ENCODE measurements around the gene PDLIM1. TPM values are rescaled to one million over a fixed set of nuclear protein-coding genes. Genes with fewer than 3 reads are reported as not detected.

Gene PDLIM1
- total and polyA plus RNA-seq, 9 of the 15 experiments (the other 6 are each of a cell fraction or from before 2014, with no cell fraction given): 19.8 to 164 (median 39.1) TPM

DNA sequence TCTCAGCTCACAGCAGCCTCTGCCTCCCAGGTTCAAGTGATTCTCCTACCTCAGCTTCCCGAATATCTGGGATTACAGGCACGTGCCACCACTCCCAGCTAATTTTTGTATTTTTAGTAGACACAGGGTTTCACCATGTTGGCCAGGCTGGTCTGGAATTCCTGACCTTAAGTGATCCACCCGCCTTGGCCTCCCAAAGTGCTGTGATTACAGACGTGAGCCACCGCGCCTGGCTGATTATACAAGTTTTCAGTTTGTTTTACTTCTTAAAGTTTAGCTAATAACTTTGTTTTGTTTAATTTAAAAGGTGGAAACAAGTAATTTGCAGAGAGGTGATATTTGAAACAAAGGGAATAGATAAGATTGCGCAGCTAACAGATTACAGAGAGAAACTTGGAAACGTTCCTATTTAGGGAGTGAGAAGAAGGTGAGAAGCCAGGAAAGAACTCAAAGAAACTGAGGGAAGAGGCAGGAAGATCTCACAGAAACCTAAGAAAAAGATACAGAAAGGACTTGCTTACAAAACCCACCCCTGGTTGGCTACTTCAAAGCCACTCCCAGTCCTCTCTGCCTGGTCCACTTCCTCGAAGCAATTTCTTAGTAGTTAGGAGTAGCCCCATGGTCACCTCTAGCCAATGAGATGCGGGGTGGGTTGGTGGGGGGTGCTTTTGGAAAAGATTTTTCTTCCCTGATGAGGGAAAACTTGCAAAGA lies 15.0 kb upstream of the PDLIM1 start:
- H3K4me2 ChIP-seq (ENCODE audit: insufficient read depth, low read length): no peak overlapping the region
- POLR2A ChIA-PET: no interaction called here

More for the DNA sequence above, 15.0 kb upstream of the PDLIM1 start:
- intact Hi-C loops (cut with micrococcal nuclease): no loop called here
- no peak for FAIRE-seq
- WGBS (ENCODE audit: insufficient coverage, low coverage, missing lambda C conversion rate): 43% methylated on average over 10 of the region's 10 CpGs
- no peaks in the 10 kb centered on the region for H3K79me2 ChIP-seq (ENCODE audit: control insufficient read depth, insufficient read depth, low read length)
- H3K4me3 ChIP-seq: no peak overlapping the region
- peak in 1 of 4 experiments; percentile 14 for DNase-seq (ENCODE audit: extremely low read depth in 1 of 4, low spot score in 3 of 4)
- no peaks in the 10 kb centered on the region for H3K9me1 ChIP-seq (ENCODE audit: control insufficient read depth, insufficient read depth, low read length)
- no peak overlapping the region; the same call in 2 of the 3 replicates for H3K27ac ChIP-seq (ENCODE audit: extremely low read depth, low read depth, low read length)
- no peaks in the 10 kb centered on the region for H4K20me1 ChIP-seq (replicated peaks; ENCODE audit: control insufficient read depth, insufficient read depth, low read length)
- H3K36me3 ChIP-seq (ENCODE audit: control insufficient read depth, insufficient read depth, low read length): no peaks in the 10 kb centered on the region
- no peaks in the 10 kb centered on the region for H3K9me3 ChIP-seq (replicated peaks; ENCODE audit: control insufficient read depth, insufficient read depth, low read depth, low read length)
- peaks cover 22 to 54% of the 10 kb centered on the region in 2 experiments for H3K4me1 ChIP-seq (replicated peaks in 1 of 2; ENCODE audit: control insufficient read depth in 2 of 2, insufficient read depth in 2 of 2, low read length in 2 of 2)
- TF ChIP-seq CHD1 (IDR thresholded peaks at IDR 0.05; ENCODE audit: low read length): no peak
- TF ChIP-seq WHSC1 (IDR thresholded peaks at IDR 0.05; ENCODE audit: low read length): no peak
- no peak for TF ChIP-seq POU5F1 (IDR thresholded peaks at IDR 0.05; ENCODE audit: borderline replicate concordance, low read depth, low read length, partially characterized antibody)
- TF ChIP-seq, protein P1, sequence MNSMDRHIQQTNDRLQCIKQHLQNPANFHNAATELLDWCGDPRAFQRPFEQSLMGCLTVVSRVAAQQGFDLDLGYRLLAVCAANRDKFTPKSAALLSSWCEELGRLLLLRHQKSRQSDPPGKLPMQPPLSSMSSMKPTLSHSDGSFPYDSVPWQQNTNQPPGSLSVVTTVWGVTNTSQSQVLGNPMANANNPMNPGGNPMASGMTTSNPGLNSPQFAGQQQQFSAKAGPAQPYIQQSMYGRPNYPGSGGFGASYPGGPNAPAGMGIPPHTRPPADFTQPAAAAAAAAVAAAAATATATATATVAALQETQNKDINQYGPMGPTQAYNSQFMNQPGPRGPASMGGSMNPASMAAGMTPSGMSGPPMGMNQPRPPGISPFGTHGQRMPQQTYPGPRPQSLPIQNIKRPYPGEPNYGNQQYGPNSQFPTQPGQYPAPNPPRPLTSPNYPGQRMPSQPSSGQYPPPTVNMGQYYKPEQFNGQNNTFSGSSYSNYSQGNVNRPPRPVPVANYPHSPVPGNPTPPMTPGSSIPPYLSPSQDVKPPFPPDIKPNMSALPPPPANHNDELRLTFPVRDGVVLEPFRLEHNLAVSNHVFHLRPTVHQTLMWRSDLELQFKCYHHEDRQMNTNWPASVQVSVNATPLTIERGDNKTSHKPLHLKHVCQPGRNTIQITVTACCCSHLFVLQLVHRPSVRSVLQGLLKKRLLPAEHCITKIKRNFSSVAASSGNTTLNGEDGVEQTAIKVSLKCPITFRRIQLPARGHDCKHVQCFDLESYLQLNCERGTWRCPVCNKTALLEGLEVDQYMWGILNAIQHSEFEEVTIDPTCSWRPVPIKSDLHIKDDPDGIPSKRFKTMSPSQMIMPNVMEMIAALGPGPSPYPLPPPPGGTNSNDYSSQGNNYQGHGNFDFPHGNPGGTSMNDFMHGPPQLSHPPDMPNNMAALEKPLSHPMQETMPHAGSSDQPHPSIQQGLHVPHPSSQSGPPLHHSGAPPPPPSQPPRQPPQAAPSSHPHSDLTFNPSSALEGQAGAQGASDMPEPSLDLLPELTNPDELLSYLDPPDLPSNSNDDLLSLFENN (IDR thresholded peaks at IDR 0.05; ENCODE audit: low read depth in 2 of 2, low read length in 2 of 2): no peak
- TF ChIP-seq ILK (tag; IDR thresholded peaks at IDR 0.05; ENCODE audit: borderline replicate concordance, low read depth): no peak
- no peak for TF ChIP-seq ZNF668 (CRISPR knock-in tag; IDR thresholded peaks at IDR 0.05)
- no peak for TF ChIP-seq ATF1 (CRISPR knock-in tag; IDR thresholded peaks at IDR 0.05)
- TF ChIP-seq ATF1 (tag; IDR thresholded peaks at IDR 0.05): no peak
- TF ChIP-seq POLR2B (IDR thresholded peaks at IDR 0.05; ENCODE audit: low read depth, partially characterized antibody): no peak
- H2AFZ ChIP-seq (ENCODE audit: low read depth, low read length): peak overlapping the region; percentile 74; the same call in 1 of the 2 replicates
- CTCF ChIA-PET (ENCODE audit: low intra/inter-chr PET ratio): no interaction called here
- H3K9ac ChIP-seq (ENCODE audit: insufficient read depth in 1 of 2, low read depth in 2 of 2, low read length in 2 of 2): no peak overlapping the region
- no peaks in the 10 kb centered on the region for H3K27me3 ChIP-seq (ENCODE audit: control insufficient read depth in 2 of 2, insufficient read depth in 2 of 2, low read length in 2 of 2)
- peak; percentile 55 for ATAC-seq
- in situ Hi-C loops (cut with MboI): no loop called here
- BruUV-seq (replicated peaks): no TSS peak

All from K562 (cell line).